ENCODE data around the gene PHLDB1.
"Not testable (repeated sequence)": the region's sequence is repeated elsewhere in the genome, so short reads cannot be mapped to it uniquely, and the experiment has no call there.

Gene PHLDB1

DNA sequence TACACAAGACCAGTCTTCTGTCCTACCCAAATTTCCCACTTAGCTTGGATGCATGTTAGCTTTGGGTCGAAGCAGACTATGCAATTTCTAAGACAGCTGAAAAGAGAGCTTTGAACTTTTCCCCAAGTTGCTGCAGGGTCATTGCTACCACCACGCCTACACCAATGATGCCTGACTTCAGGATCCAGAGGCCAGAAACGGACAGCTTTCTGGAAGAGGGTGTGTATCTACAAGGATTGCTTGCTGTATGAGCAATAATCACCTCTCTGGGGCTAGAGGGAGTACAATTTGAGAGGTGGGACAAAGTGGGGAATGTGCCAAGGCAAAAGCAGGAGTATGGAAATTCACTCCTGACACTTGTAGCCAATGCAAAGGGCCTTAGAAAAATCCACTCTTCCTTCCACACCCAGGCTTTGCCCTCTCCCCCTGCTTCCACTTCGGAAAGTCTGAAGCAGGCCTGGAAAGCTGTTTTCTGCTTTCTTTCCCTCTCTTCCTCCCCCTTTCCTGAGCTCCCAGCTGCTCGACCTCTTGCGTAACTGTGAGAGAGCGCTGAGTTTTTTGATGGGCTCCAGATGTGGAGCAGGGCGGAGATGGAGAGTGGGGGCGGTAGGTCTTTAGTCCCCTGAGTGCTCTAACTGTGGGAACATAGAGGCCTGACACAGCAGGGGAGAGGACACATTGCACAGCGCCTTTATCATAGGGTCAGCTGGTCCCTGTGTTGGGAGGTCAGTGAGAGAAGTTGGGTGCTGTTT is 2.1 kb upstream of the PHLDB1 start:
- DNase-seq (ENCODE audit: low read depth, low spot score): peak; percentile 94

DNA sequence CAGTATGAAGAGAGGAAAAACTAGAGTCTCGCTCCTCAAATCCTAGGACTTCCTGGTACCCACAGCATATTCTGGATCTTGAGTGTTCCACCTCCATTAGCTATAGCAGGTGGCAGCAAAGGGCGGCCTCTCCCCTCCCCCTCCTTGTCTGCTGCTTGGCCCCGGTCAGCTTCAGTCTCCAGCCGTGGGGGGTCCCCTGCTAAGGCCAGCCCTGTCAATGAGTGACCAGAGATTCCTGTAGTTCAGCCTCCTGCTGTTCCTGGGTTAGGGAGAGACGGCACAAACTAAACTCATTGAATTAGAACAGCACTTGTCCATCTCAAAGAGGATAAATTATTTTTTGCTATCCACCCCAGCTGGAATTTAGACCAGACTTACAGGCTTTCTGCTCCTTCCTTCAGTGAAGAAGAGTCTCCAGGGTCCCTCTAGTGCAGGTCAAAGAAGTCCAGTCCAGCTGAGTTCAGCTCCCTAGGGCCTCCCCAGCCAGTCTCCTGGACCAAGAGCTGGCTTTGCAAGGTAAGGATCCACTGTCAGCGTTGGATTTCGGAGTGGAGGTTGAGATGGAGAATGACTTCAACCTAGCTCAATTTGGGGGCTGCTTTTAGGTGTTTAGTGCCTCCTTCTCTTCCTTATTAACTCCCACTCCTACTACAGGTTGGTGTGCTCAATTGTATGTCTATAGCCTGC is 1.1 kb upstream of the PHLDB1 start:
- DNase-seq (ENCODE audit: low read depth, low spot score): no peak

DNA sequence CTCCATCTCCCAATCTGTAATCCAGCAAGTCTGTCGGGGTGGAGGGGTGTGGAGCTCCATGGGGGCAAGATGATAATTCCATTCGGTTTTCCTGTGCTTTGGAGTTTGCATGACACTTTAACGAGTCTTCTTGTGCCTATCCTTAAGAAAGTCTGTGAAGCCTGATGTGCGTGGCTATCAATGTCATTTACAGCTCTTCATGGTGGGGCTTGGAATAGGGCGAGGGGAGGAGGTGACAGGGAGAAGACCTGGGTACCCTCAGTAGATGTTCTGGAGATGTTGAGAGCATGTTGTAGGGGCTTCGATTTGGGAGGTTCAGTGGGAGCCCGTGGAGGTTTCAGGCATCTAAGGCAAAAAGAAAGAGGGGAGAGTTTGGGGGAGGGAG is 579 bp upstream of the PHLDB1 start:
- no peak for DNase-seq (ENCODE audit: low read depth, low spot score)

DNA sequence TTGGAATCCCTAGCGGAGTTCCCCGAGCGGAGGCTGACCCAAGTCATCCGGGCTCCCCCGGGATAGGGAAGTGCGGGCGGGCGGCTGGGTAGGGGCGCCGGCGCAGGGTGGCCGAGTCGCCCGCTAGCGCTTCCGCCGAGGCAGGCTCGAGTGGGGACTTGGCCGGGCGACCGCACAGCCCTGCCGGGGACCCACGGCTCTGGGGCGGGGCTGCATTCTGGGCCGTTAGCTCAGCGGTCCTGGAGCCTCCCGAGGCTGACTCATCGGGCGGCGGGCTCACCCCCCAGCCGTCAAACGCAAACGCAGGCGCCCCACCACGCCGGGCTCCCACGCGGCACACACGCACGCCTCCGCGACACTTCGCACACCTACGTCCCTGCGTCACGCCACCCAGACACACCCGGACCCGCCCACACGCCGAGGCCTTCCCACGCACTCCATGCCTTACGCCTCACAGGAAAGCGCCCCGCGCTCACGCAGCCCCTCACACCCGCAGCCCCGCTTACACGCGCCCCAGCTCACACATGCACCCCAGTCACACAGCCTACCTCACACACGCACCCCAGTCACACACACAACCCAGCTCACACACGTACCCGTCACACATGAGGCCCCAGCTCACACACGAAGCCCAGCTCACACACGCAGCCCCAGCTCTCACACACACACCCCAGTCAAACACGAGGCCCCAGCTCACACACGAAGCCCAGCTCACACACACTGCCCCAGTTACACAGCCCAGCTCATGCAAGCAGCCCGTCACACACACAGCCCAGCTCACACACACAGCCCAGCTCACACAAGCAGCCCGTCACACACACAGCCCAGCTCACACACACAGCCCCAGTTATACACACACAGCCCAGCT is 1.2 kb downstream of the PHLDB1 start:
- no peak for DNase-seq (ENCODE audit: low read depth, low spot score)

DNA sequence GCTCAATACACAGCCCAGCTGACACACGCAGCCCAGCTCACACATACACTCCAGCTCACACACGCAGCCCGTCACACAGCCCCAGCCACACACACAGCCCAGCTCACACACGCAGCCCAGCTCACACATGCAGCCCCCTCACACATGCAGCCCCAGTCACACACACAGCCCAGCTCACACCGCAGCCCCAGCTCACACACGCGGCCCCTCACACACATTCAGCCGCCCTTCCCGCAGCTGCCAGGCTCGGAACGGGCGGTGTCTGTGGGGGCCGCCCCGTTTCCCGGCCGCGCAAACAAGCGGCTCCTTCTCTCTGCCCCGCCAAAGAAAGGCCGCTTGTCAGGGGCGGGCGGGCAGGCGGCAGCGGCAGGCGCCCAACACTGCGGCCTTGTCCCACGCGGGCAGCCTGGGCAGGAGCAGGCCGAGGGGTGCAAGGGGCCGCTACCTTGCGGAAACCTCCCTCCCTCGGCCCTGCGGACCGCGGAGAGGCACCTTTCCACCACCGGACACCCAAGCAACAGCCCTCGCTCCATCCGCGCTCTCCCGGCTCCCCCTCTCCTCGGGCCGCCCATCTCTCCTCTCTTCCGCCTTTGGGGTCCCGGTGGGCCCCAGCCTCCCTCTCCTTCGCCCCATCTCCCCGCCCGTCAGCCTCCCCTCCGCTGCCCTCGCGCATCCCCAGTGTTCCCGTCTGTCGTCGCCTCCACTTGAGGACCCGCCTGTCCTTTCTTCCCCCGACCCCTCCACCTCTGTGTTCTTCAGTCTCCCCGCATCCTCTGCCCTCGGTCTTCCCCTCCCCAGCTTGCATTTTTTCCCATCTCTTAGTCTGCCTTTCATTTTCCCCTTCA is 2.2 kb downstream of the PHLDB1 start:
- DNase-seq (ENCODE audit: low read depth, low spot score): no peak

DNA sequence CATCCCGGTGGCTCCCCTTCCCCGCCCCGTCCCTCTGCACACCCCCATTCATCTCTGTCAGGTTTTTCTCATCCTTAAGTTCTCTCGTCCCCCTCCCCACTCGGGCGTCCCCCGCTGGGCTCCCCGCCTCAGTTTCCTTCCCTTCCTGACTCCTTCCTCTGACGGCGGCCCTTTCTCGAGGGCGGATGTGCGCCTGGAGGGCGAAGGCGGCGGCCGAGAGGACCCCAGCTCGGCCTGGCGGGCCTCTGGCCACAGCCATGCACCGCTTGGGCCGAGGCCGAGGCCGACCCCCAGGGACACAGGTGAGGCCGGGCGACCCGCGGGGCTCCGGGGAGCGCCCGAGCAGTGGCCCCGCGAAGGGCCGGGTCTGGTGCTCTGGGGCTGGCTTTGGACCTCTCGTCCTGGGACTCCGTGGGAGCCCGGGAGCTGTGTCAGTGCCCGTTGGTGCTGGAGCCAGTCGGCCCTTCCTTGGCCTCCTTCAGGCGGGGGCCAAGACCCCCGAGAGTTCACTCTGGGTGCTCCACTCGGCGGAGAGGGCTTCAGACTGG is 2.9 kb downstream of the PHLDB1 start:
- DNase-seq (ENCODE audit: low read depth, low spot score): no peak

DNA sequence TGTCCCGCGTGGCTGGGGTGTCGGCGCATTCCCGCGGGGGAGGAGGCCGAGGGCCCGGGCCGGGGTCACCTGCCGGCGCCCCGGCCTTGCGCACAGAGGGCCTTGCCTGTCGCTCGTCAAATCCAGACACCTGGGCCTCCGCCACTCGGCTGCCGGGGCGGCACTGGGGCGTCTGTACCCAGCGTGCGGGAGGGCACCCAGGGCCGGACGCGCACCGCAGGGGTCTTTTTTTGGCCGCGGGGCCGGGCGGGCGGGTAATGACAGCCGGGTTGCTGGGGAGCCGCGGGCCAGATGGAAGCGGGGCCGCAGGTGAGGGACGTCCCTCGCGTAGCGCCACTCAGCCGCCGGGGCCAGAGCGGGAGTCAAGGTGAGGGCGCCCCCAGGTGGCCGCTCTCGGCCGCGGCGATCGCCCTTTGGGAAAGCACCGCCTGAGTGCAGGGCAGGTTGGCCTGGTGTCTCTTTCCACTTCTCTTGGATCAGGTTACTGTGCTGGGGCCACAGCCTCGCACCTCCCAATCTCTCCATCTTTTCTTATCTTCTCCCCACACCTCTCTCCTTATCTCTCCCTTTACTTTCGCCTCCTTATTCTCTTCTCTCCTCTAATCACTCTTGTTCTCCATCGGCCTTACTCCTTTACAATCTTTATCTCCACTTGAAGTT is 3.5 kb downstream of the PHLDB1 start:
- DNase-seq (ENCODE audit: low read depth, low spot score): no peak

DNA sequence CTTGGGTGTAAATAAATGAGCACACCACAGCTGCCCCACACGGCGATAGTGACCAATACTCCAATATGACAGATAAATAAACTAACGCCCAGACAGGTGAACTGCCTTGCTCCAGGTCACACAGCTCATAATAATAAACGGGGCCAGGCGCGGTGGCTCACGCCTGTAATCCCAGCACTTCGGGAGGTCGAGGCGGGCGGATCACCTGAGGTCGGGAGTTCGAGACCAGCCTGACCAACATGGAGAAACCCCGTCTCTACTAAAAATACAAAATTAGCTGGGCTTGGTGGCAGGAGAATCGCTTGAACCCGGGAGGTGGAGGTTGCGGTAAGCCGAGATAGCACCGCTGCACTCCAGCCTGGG is 4.0 kb downstream of the PHLDB1 start:
- DNase-seq (ENCODE audit: low read depth, low spot score): not testable (repeated sequence)

DNA sequence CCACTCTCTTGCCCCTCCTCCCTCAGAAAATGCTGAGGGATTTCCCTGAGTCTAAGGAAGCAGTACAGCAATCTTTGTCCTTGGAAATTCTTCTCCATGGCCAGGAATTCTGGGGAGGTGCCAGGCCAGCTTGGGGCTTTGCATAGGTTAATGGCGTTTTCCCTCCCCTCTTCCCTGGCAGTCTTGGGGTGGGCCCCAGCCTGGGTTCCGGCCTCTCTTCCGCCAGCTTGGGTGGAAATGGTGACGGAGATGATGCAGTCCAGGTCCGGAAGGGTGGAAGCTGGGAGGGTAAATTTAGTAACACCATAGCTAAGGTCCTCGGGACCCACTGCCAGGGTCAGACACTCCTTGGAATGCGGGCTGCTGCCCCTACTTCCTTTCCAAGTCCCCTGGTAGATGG is 5.0 kb downstream of the PHLDB1 start:
- DNase-seq (ENCODE audit: low read depth, low spot score): no peak

DNA sequence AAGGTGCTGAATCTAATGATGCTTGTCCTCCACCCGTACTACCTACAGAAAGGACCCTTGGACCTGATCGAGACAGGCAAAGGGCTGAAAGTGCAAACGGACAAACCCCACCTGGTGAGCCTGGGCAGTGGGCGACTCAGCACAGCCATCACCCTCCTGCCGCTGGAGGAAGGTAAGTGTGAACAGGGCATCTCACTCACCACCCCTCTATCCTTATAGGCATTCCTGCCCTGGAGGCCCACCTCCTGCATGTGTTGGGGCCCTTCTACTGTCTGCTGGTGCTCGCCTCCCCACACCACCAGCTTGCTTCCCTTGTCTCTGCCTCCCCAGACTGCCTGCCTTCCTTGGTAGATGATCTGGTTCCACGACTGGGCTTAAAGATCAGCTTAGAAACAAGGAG is 7.1 kb downstream of the PHLDB1 start:
- DNase-seq (ENCODE audit: low read depth, low spot score): no peak

DNA sequence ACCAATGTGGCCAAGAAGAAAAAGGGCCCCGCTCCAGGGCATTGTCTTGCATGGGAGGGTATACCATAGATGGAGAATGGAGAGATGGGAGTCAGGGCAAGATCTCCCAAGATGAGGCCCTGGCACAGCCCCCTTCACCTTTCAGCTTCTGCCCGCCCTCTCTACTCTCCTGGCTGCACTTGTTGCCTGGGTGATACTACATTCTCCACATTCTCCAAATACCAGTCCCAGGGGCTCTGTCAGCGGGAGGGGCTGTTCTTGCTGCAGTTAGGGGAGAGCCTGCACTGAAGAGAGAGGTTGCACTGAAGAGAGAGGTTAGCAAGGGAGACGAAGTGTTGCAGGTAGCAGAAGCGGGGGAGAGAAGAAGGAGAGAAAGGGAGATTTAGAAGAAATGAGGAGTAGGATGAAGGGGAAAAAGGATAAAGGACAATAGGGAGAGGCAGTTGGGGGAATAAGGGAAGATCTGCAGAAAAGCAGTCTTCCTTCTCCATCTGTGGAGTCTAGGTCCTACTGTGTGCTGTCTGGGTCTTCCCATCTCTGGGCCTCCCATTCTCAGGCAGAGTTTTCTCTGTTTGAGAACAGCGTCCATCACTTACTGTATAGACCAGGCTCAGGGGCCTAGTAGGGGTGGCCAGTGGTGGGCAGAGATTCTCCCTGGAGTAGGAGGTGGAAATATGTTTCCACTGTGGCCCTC is 8.0 kb downstream of the PHLDB1 start:
- DNase-seq (ENCODE audit: low read depth, low spot score): no peak

DNA sequence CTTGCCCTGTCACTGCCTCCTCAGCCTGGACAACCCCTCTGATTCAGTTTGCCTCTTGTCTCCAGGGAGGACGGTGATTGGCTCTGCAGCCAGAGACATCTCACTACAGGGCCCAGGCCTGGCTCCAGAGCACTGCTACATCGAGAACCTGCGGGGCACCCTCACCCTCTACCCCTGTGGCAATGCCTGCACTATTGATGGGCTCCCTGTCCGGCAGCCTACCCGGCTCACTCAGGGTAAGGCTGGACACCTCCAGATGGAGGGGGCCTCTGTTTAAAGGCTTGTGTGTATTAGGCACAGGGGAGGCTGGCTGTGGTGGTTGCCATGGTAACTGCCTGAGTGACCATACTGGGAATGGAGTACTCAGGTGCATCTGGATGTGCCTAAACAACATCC is 8.6 kb downstream of the PHLDB1 start:
- DNase-seq (ENCODE audit: low read depth, low spot score): no peak

DNA sequence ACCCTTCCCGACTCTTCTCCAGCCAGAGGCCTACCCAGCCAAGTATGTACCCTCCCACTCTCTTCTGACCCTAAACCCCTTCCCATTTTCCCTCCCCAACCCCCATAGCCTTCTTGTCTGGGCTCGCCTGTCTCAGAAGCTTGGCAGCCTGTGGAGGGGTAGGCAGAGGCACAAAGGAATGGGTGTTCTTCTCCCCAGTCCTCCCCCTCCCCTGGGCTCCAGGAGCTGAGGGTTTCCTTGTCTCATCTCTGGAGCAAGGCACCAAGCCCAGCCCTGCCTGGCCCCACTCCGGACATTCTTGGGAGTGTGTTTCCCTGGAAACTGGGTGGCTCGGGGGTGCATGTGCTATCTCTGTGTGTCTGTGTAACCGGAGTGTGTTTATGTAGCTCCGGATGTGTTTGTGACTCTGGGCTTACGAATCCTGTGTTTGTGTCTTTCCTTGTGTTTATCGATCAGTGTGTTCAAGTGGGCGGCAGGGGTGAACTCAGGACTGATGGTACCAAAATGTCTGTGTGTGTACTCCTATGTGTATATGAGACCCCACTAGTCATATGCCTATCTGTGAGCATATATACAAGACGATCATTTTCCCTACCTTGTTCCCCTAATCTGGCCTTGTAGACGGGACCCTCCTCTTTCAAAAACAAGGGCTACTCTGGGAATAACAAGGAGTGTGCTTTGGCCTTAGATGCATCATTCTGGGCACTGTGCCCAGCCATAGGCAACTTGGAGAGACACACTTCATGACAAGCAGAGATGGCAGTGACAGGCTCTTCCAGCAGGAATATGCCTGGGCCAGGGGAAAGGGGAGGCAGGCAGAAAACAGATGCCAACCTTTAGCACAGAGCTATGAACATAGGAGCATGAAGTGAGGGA is 10.9 kb downstream of the PHLDB1 start:
- no peak for DNase-seq (ENCODE audit: low read depth, low spot score)

DNA sequence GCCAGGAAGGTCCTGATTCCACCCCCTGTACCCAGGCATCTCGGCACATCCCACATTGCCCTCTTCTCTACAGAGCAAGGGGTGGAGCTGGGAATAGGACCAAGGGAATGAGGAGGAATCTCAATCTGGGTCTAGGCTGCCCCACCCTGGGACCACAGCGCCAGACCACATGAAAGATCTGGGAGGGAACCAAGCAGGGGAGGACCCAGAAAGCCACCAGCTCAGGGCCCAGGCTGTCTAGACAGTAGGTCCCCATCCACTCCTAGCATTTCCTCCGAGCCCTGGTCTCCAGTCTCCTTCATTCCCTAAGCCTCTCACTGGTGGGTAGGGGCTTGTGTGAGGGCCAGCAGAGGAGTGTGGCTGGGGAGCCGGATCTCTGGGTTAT is 11.6 kb downstream of the PHLDB1 start:
- no peak for DNase-seq (ENCODE audit: low read depth, low spot score)

DNA sequence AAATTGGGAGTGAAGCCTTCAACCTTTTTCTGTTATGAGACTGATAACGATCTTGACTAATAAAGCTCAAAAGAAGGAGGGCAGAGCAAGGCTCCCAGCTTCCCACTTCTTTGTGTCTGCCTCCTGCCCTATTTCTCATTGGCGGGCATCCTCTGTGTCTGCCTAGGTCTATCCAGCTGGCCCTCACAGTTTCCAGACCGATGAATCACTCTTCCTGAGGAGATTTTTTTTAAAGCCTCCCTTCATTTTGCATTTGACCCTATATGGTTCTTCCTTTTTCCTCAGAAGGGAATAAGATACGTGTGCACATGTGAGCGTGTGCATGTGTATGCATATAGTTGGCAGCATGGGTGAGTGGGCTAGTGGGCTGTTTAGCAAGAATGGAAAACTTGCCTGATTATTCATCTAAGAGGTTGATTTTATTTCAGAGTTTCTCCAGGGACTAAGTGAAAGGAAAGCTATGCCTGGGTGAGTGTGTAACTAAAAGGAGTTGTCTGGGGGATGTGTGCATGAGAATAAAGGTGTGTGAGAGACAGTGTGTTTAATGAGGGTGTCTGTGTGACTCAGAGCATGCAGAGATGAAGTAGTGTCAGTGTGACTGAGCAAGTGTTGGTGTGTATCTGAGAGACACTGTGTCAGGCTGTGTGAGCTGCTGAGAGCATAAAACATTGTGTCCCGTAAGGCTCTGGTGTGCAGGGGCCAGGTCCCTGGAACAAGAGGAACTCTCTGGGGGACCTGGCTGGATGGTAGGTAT is 12.2 kb downstream of the PHLDB1 start:
- no peak for DNase-seq (ENCODE audit: low read depth, low spot score)

DNA sequence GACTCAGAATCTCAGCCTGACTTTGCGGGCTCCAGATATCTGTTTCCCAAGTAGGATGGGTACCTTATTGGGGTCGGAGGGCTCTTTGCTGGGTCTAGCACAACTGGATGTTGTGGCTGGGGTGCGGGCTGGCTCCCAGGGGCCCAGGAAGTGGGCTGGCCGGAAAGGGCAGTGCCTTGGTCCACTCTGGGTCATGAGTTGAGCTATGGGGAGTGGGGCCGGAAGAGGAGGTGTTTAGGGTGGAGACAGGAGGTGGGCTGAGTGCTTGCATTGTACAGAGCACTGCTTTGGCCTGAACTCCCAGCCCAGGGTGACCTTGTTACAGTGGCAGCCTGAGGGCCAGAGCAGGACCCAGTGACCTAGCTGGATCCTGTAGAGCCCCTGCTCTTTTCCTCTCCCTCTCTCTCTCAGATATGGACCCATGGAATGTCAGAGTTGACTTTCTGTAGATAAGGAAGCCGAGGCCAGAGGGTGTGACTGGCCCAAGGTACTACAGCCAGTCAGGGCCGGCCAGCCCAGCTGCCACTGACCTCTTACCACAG is 13.2 kb downstream of the PHLDB1 start:
- no peak for DNase-seq (ENCODE audit: low read depth, low spot score)

DNA sequence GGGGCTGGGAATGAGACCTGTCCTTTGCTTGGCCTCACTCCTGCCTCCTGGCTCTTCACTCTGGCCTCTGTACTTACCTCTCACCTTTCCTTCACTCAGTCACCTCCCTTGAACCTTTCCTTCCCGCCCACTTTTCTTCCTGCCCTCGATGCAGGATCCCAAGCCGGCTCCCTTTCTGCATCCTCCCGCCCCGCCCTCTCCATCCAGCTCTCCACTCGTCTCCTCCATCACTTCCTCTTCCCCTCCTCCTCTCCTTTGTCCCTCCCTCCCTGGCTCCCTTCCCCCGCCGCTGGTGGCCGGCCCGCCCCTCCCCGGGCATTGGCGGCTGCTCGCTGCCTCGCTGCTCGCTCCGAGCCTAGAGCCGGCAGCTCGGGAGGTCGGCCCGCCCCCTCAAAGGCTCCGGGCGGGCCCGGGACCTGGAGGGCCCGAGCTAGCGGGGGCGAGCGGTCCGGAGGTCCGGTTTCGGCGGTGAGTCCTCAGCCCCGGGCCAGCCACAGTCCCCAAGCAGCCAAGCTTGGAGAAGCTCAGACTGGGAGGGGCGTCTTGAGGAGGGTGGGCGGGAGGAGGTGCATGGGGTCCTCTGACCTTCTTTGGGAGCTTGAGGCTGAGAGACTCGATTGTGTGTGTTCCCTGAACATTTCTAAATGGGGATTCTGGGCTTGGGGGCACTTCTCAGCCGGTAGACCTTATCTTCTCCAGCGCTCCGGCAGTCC is 13.8 kb downstream of the PHLDB1 start:
- DNase-seq (ENCODE audit: low read depth, low spot score): no peak

All from brain pericyte (primary cell).